ENCODE data around the gene CPNE5. TPM values are rescaled to one million over a fixed set of nuclear protein-coding genes. Genes with fewer than 3 reads are reported as not detected.

CPNE5 gene
- total RNA-seq, 2 donors from 2014 or later: 3.9 to 64.5 TPM

DNA sequence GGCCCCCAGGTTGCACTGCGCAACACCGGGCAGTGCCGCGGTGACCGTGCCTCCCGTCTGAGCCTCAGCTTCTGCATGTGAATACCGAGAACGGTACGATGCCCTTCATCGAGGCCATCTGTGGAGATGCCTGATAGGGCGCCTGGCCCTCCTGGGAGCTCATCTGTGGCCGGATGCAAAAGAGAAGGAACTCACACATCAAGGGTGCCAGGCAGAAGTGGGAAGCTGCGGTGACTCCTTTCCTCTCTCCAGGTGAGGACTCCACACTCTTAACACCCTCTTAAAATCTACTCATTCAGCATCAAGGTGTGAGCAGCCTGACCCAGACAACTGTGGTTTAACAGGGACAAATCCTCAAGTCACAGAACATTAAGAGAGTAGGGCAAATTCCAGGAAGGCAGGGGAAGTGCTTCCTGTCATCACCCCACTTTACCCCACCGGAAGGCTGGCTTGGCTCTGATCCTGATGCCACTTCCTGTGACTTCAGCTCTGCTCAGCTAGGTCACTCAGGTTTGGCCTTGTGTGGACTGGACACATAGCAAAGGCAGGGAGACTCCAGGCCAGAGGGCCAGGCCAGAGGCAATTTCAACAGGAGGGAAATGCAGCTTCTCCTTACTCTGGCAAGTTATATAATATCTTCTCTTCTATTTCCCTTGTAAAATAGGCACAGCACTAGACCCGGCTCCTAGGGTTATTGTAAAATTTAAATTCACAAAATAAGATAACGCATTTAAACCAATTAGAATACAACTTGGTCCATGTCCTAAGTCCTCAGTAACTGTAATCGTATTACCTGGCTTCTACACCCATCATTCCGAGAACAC lies 69.4 kb downstream of the CPNE5 start:
- WGBS: 78% methylated on average over 18 of the region's 18 CpGs
- intact Hi-C loops (cut with DNase I): loop anchor here (10.0 kb wide), 1 partner anchor 435 kb away; no protein-coding TSS in a partner anchor
- no peaks in the 10 kb centered on the region for H3K4me1 ChIP-seq (replicated peaks)
- H3K9me3 ChIP-seq: no peaks in the 10 kb centered on the region
- no peak overlapping the region for H3K4me3 ChIP-seq
- no peak for TF ChIP-seq POLR2A (IDR thresholded peaks at IDR 0.05)
- DNase-seq (ENCODE audit: low spot score): no peak
- H3K27me3 ChIP-seq (replicated peaks; ENCODE audit: insufficient read depth): no peaks in the 10 kb centered on the region
- no peaks in the 10 kb centered on the region for H3K36me3 ChIP-seq
- no peak overlapping the region for H3K27ac ChIP-seq

DNA sequence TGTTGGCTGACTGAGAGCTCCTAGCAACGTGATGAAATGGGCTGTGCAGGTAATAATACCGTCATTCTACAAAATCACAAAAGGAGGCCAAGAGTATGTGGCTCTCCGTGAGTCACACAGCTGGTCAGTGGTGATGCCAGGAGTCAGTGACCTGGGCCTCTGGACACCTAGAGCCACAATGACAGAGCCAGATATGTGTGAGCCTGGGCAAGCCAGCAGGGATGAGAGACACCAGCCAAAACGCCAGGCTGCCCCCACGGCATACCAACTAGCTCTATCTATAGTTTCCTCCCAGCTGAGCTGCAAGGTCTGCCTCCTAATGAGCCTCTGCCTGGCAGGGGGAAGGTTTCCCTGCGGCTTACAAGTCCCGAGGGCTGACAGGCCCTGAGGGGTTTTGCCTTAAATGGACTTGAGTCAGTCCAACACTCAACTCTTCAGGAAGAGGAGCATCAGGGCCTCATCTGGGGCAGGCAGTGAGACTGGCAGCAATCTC lies 70.0 kb downstream of the CPNE5 start:
- TF ChIP-seq, protein P1, sequence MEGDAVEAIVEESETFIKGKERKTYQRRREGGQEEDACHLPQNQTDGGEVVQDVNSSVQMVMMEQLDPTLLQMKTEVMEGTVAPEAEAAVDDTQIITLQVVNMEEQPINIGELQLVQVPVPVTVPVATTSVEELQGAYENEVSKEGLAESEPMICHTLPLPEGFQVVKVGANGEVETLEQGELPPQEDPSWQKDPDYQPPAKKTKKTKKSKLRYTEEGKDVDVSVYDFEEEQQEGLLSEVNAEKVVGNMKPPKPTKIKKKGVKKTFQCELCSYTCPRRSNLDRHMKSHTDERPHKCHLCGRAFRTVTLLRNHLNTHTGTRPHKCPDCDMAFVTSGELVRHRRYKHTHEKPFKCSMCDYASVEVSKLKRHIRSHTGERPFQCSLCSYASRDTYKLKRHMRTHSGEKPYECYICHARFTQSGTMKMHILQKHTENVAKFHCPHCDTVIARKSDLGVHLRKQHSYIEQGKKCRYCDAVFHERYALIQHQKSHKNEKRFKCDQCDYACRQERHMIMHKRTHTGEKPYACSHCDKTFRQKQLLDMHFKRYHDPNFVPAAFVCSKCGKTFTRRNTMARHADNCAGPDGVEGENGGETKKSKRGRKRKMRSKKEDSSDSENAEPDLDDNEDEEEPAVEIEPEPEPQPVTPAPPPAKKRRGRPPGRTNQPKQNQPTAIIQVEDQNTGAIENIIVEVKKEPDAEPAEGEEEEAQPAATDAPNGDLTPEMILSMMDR (IDR thresholded peaks at IDR 0.05): no peak
- no peak for TF ChIP-seq POLR2A (IDR thresholded peaks at IDR 0.05)
- no peak for TF ChIP-seq POLR2AphosphoS5 (IDR thresholded peaks at IDR 0.05)
- H3K36me3 ChIP-seq: no peaks in the 10 kb centered on the region
- intact Hi-C loops (cut with DNase I): loop anchor here (10.0 kb wide), 1 partner anchor 436 kb away; no protein-coding TSS in a partner anchor
- no peaks in the 10 kb centered on the region for H3K9me3 ChIP-seq
- DNase-seq (ENCODE audit: low spot score): no peak
- WGBS: 54% methylated on average over 7 of the region's 7 CpGs
- H3K27ac ChIP-seq: no peak overlapping the region
- H3K4me3 ChIP-seq: no peak overlapping the region
- H3K4me1 ChIP-seq (replicated peaks): no peaks in the 10 kb centered on the region
- no peaks in the 10 kb centered on the region for H3K27me3 ChIP-seq (replicated peaks; ENCODE audit: insufficient read depth)

DNA sequence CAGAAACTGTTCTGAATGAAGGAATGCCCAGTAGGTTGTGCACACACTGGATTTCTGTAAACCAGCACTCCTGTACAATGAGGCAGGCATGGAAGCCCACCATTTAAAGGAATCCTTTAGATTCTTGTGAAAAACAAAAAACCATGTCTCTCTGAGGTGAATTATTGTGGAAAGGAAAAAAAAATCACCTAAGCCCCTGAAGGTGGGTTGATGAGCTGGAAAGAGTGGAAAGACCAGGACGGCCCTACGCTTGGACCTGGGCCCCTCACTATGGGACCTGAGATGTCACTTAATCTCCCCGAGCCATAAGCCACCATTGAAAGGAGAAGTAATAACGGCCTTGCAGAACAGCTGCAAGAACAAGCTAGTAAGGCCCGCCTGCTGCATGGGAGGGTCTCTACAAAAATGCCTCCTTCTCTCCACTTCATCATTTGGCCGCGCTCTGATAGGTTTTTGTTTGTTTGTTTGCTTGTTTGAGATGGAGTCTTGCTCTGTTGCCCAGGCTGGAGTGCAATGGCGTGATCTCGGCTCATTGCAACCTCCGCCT lies 72.8 kb downstream of the CPNE5 start:
- Histone ChIP-seq H3K4me1 (replicated peaks) (no peaks in the 10 kb centered on the region), H3K4me3 (no peak overlapping the region), H3K36me3 (no peaks in the 10 kb centered on the region), H3K9me3 (no peaks in the 10 kb centered on the region), H3K27ac (no peak overlapping the region), H3K27me3 (replicated peaks; ENCODE audit: insufficient read depth) (no peaks in the 10 kb centered on the region)
- DNase-seq (ENCODE audit: low spot score): no peak
- WGBS: 86% methylated on average over 10 of the region's 10 CpGs
- intact Hi-C loops (cut with DNase I): loop anchor here (1.0 to 10.0 kb wide), 2 partner anchors 85 to 438 kb away; no protein-coding TSS in a partner anchor
- TF ChIP-seq POLR2A (IDR thresholded peaks at IDR 0.05): no peak

DNA sequence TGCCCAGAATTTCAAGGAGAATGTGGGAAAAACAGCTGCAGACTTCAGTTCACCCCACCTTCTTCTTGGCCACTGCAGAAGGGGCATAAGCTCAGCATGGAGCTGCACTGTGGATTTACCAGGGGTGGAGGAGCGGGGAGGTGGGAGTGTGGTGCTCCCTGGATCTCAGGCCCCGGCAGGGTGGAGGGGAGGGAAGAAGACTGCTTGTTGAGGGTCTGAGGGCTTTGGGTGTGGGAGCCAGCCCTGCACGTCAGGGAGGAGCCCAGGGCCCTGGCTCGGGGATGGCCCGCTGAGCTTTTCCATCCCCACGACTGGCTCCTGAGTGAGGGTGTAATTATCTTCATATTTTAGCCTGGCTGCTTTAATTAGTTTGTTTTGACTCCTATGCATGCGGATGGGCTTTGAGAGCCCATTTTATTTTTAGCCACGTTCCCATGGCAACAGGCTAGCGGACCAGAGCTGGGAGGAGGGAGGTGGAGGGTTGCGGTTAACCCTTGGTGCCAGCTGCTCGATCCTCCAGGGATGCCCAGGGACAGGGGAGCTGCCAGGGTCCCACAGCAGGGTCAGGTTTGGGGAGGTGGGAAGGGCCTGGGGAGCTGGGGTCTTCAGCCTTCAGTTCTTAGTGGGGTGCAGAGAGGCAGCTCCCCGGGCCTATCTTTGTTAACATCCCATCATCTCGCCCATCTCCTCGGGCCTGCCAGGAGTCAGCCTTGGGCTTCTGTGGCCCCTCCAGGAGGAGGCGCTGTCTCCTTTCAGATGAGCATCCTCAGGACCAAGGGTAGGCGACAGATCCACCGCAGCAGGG lies 73.4 kb downstream of the CPNE5 start:
- peak; percentile 75 for DNase-seq (ENCODE audit: low spot score)
- Histone ChIP-seq H3K27ac (no peak overlapping the region), H3K4me1 (replicated peaks) (no peaks in the 10 kb centered on the region), H3K9me3 (no peaks in the 10 kb centered on the region), H3K4me3 (no peak overlapping the region), H3K36me3 (no peaks in the 10 kb centered on the region), H3K27me3 (replicated peaks; ENCODE audit: insufficient read depth) (no peaks in the 10 kb centered on the region)
- no peak for TF ChIP-seq POLR2A (IDR thresholded peaks at IDR 0.05)
- peak; percentile 63 for TF ChIP-seq POLR2AphosphoS5 (IDR thresholded peaks at IDR 0.05)
- TF ChIP-seq, protein P1 (IDR thresholded peaks at IDR 0.05): peak; percentile 64 to 95 (median 89)
- WGBS: 37% methylated on average over 17 of the region's 17 CpGs
- intact Hi-C loops (cut with DNase I): loop anchor here (1.0 to 10.0 kb wide), 2 partner anchors 86 to 439 kb away; no protein-coding TSS in a partner anchor

DNA sequence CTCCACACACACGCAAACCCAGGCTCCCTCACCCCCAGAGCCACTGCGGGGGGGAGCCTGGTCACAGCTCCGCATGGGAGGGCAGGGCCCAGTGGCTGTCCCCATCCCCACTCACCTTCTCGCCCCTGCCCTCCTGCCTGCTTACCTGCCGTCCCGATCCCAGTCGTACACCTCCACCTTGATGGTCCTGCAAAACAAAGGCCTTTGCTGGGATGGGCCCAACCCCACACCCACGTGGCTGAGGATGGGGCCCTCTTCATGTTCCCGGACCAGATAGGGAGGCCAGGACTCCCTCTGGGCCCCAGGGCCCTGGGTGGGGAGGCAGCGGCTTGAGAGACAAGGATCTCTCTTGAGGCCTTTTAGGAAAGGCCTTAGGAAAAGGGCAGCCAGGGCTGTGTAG lies 74.1 kb downstream of the CPNE5 start:
- 72% methylated on average over 10 of the region's 10 CpGs for WGBS

More for the DNA sequence above, 74.1 kb downstream of the CPNE5 start:
- intact Hi-C loops (cut with DNase I): loop anchor here (10.0 kb wide), 1 partner anchor 440 kb away; no protein-coding TSS in a partner anchor
- Histone ChIP-seq H3K36me3 (no peaks in the 10 kb centered on the region), H3K4me1 (replicated peaks) (no peaks in the 10 kb centered on the region), H3K27me3 (replicated peaks; ENCODE audit: insufficient read depth) (no peaks in the 10 kb centered on the region), H3K27ac (no peak overlapping the region), H3K9me3 (no peaks in the 10 kb centered on the region), H3K4me3 (no peak overlapping the region)
- TF ChIP-seq POLR2AphosphoS5 (IDR thresholded peaks at IDR 0.05) (no peak), POLR2A (IDR thresholded peaks at IDR 0.05) (no peak)
- TF ChIP-seq, protein P1 (IDR thresholded peaks at IDR 0.05): no peak
- DNase-seq (ENCODE audit: low spot score): no peak

Measured in prostate gland (tissue), 2 donors.